K562 (cell line): Measurements from ENCODE around the gene ZMYND19. TPM values are rescaled to one million over a fixed set of nuclear protein-coding genes. Genes with fewer than 3 reads are reported as not detected.

Experiments used
- ATAC-seq: fragments of 200-7000 bp; cut with Tn5 transposase; 3 replicates; pipeline ENCODE4 v1.9.1; 2020; ENCODE audit warnings: moderate library complexity
- BruUV-seq: library from RNA; stranded (reverse); fragments of 400-500 nt; replicated peaks from 2 replicates; lab custom pipeline; 2021; lab: Mats Ljungman, UMichigan
- CTCF ChIA-PET: fragments of 300-600 bp; formaldehyde crosslinking; extraction: SDS; loops from one replicate; lab custom pipeline; 2021; ENCODE audit warnings: low intra/inter-chr PET ratio; lab: Yijun Ruan, JAX
- POLR2A ChIA-PET: fragments of 300-600, 350-650 bp; sonication (Branson Sonifier 250); formaldehyde crosslinking; extraction: SDS; loops from one replicate; lab custom pipeline; 2021; ENCODE audit warnings: antibody characterized with exemption, inconsistent platforms; lab: Yijun Ruan, JAX
- DNase-seq, 4 experiments: peaks; one replicate each; pipeline versions ENCODE4 v3.0.0 to v3.0.0-alpha.2; 2011 to 2018; ENCODE audit warnings: low spot score in 3 of 4, mixed read lengths in 3 of 4; ENCODE audit errors: extremely low read depth in 1 of 4
- FAIRE-seq: peaks from 2 replicates; lab custom pipeline; 2011; peaks lifted over from hg19 to GRCh38; lab: Jason Lieb, UNC
- H2AFZ ChIP-seq: 2 replicates; pipeline ENCODE4 v1.6.0; 2011; ENCODE audit warnings: low read depth, low read length, control low read depth, inconsistent platforms
- H3K27ac ChIP-seq: fragments of 200-600 bp; 3 replicates; pipeline ENCODE4 v1.8.0; 2011; ENCODE audit warnings: low read depth, mild to moderate bottlenecking, control low read depth, inconsistent platforms, low read length, moderate library complexity, mixed read lengths; ENCODE audit errors: extremely low read depth
- H3K27me3 ChIP-seq, 2 experiments: fragments of 300-600 bp in 1 of 2; 2 replicates in 1 of 2; 3 replicates in 1 of 2; pipeline versions ENCODE4 v1.6.0 to v1.8.0; 2011; ENCODE audit warnings: inconsistent platforms in 2 of 2, low read length in 2 of 2, mild to moderate bottlenecking in 1 of 2, mixed read lengths in 1 of 2, moderate library complexity in 1 of 2; ENCODE audit not compliant: control insufficient read depth in 2 of 2, insufficient read depth in 2 of 2
- H3K36me3 ChIP-seq: fragments of 300-600 bp; 3 replicates; pipeline ENCODE4 v1.8.0; 2011; ENCODE audit warnings: mild to moderate bottlenecking, low read length, inconsistent platforms; ENCODE audit not compliant: control insufficient read depth, insufficient read depth
- H3K4me1 ChIP-seq, 2 experiments: fragments of 200-600 bp in 1 of 2; replicated peaks in 1 of 2; 2 replicates in 1 of 2; 3 replicates in 1 of 2; pipeline versions ENCODE4 v1.5.1 to v1.8.0; 2011; ENCODE audit warnings: inconsistent platforms in 2 of 2, low read length in 2 of 2, mild to moderate bottlenecking in 1 of 2, mixed read lengths in 1 of 2, moderate library complexity in 1 of 2; ENCODE audit not compliant: control insufficient read depth in 2 of 2, insufficient read depth in 2 of 2
- H3K4me2 ChIP-seq: 2 replicates; pipeline ENCODE4 v1.6.1; 2011; ENCODE audit warnings: low read length, control low read depth, inconsistent platforms, mixed read lengths; ENCODE audit not compliant: insufficient read depth
- H3K4me3 ChIP-seq: fragments of 200-600 bp; sonication (generic), shearing (Covaris generic); 2 replicates; pipeline ENCODE4 v1.5.1; 2016; ENCODE audit warnings: control low read depth, inconsistent platforms
- H3K79me2 ChIP-seq: fragments of 200-600 bp; 3 replicates; pipeline ENCODE4 v1.8.0; 2011; ENCODE audit warnings: low read length, inconsistent platforms; ENCODE audit not compliant: control insufficient read depth, insufficient read depth
- H3K9ac ChIP-seq, 2 experiments: 2 replicates each; pipeline versions ENCODE4 v1.6.0 to v1.6.1; 2011; ENCODE audit warnings: low read depth in 2 of 2, low read length in 2 of 2, control low read depth in 1 of 2, inconsistent platforms in 1 of 2, mild to moderate bottlenecking in 1 of 2, mixed read lengths in 1 of 2; ENCODE audit not compliant: insufficient read depth in 1 of 2
- H3K9me1 ChIP-seq: one replicate; pipeline ENCODE4 v1.6.0; 2011; ENCODE audit warnings: inconsistent platforms, mild to moderate bottlenecking, low read length, moderate library complexity; ENCODE audit not compliant: control insufficient read depth, insufficient read depth
- H3K9me3 ChIP-seq: replicated peaks from 2 replicates; pipeline ENCODE4 v1.5.1; 2011; ENCODE audit warnings: low read depth, low read length, inconsistent platforms; ENCODE audit not compliant: control insufficient read depth, insufficient read depth
- H4K20me1 ChIP-seq: replicated peaks from 2 replicates; pipeline ENCODE4 v1.6.1; 2011; ENCODE audit warnings: low read length, inconsistent platforms, mixed read lengths; ENCODE audit not compliant: control insufficient read depth, insufficient read depth
- CBX1 ChIP-seq: sonication (generic); IDR thresholded peaks from 2 replicates; pipeline ENCODE4 v1.6.1; 2016; ENCODE audit warnings: antibody characterized with exemption, low read depth, mild to moderate bottlenecking
- DPF2 ChIP-seq: fragments of 450-650 bp; IDR thresholded peaks from 2 replicates; pipeline ENCODE4 v1.6.1; 2016
- POLR2AphosphoS2 ChIP-seq: IDR thresholded peaks from 2 replicates; pipeline ENCODE4 v1.6.1; 2012; ENCODE audit warnings: low read length, improper control_type of control experiment
- POLR2G ChIP-seq: fragments of 200-400 bp; formaldehyde crosslinking; IDR thresholded peaks from 2 replicates; pipeline ENCODE4 v1.6.1; 2017; ENCODE audit warnings: low read depth, mild to moderate bottlenecking, antibody characterized with exemption, low read length, moderate library complexity
- RBFOX2 ChIP-seq: fragments of 200-400 bp; formaldehyde crosslinking; IDR thresholded peaks from 2 replicates; pipeline ENCODE4 v1.6.1; 2017; ENCODE audit warnings: low read depth, mild to moderate bottlenecking, low read length, moderate library complexity
- WGBS: fragments of 100-300 bp; shearing (Covaris generic); methylation state at CpG from one replicate; pipeline ENCODE4 v1.1.6; 2016; ENCODE audit warnings: low coverage, mixed read lengths; ENCODE audit not compliant: insufficient coverage; ENCODE audit errors: missing lambda C conversion rate; 5-methylcytosine and 5-hydroxymethylcytosine counted together
- in situ Hi-C: fragments of 300-500 bp; cut with MboI; formaldehyde crosslinking; loops from 4 replicates; pipeline ENCODE4 v1.15.0; 2018; ENCODE audit warnings: inconsistent platforms, mixed read lengths
- intact Hi-C: fragments of 100-400 bp; cut with micrococcal nuclease; formaldehyde crosslinking; loops from 2 replicates; pipeline ENCODE4 v1.14.2; 2022
- polyA plus RNA-seq, 8 experiments: library from polyadenylated mRNA; depleted of rRNA in 4 of 8; stranded (reverse) in 5 of 8; unstranded in 3 of 8; fragments of >200 nt; fragmentation: Nextera tagmentation in 2 of 8; fragmentation: Illumina TruSeq in 1 of 8; extraction: Ambion mirVana in 2 of 8; extraction: Trizol in 1 of 8; gene quantifications; 2 replicates each; pipeline versions ENCODE4 v1.2.1 to v1.2.3, GENCODE V29; 2011 to 2014; ENCODE audit warnings: inconsistent platforms in 1 of 8, missing spikeins in 1 of 8
- total RNA-seq, 7 experiments: library from RNA; depleted of rRNA in 6 of 7; stranded (reverse); fragments of >200 nt in 6 of 7; fragmentation: Illumina TruSeq in 2 of 7; extraction: Trizol in 2 of 7; gene quantifications; 2 replicates each; pipeline versions ENCODE4 v1.2.1 to v1.2.3, GENCODE V29; 2011 to 2021; ENCODE audit warnings: low replicate concordance in 1 of 7

ZMYND19 gene
- total and polyA plus RNA-seq, 9 of the 15 experiments (the other 6 are each of a cell fraction or from before 2014, with no cell fraction given): 1.0 to 86.7 (median 44.0) TPM

DNA sequence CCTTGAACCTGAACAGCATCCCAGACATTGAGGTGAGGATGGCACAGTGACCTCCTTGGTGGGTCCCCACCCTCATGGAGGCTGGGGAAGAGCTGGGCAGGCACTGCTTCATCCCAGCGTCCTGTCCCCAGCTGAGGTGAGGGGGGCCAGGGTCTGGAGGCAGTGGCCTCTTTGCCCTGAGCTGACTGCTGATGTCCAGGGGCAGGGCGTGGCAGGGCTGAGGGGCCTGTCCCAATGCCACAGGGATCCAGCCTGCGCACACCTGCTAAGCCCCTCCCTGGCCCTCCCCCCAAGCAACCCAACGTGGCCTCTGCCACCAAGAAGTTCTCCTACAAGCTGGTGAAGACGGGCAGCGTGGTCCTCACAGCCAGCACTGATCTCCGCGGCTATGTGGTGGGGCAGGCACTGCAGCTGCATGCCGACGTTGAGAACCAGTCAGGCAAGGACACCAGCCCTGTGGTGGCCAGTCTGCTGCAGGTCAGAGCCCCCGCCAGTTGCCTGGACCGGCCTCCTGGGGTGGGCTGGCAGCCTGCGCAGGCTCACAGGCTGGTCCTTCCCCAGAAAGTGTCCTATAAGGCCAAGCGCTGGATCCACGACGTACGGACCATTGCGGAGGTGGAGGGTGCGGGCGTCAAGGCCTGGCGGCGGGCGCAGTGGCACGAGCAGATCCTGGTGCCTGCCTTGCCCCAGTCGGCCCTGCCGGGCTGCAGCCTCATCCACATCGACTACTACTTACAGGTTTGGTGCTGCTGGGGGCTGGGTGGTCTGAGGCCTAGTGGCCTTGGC is 23.6 kb upstream of the ZMYND19 start:
- H3K9ac ChIP-seq: peak overlapping the region in 1 of 2 experiments; percentile 77; a peak in 2 of 4 replicates
- no TSS peak for BruUV-seq
- TF ChIP-seq CBX1 (0 out of 2 replicates have a peak, but pooled peaks have one; percentile 41), DPF2 (no peak), POLR2AphosphoS2 (0 out of 2 replicates have a peak, but pooled peaks have one; percentile 44), POLR2G (peak; percentile 65), RBFOX2 (peak; percentile 27; the same call in 1 of the 2 replicates)
- intact Hi-C loops (no loop called here), in situ Hi-C loops (no loop called here)
- ATAC-seq: no peak
- no peak overlapping the region for H3K27ac ChIP-seq
- H3K79me2 ChIP-seq: peaks cover 26% of the 10 kb centered on the region
- H3K36me3 ChIP-seq: peaks cover 47% of the 10 kb centered on the region; the same call in 2 of the 3 replicates
- no peak for FAIRE-seq
- CTCF ChIA-PET: no interaction called here
- H3K9me3 ChIP-seq: no peaks in the 10 kb centered on the region
- POLR2A ChIA-PET: interaction anchor here (0.5 kb wide), 1 partner anchor 1610 kb away, joined by 3 read pairs; no protein-coding TSS in a partner anchor
- no peaks in the 10 kb centered on the region; the same call in 1 of the 2 replicates for H4K20me1 ChIP-seq
- WGBS: 95% methylated on average over 23 of the region's 27 CpGs
- H3K4me1 ChIP-seq: peaks cover 21 to 61% of the 10 kb centered on the region in 2 experiments; a peak in 4 of 5 replicates
- H3K4me2 ChIP-seq: no peak overlapping the region
- no peak for DNase-seq
- no peak overlapping the region for H2AFZ ChIP-seq
- H3K4me3 ChIP-seq: no peak overlapping the region
- H3K27me3 ChIP-seq: no peaks in the 10 kb centered on the region
- peaks cover 6% of the 10 kb centered on the region for H3K9me1 ChIP-seq
